ENCODE data around the gene SLC9A9.

SLC9A9 gene

GRCh38 chr3:143753456-143753855 lies 94.8 kb downstream of the SLC9A9 start:
- H3K36me3 ChIP-seq, result peaks cover 0 to 29% (median 0%) of the 10 kb centered on the region in 11 experiments; a peak in 3 of 22 replicates
- H3K4me3 ChIP-seq, result no peak overlapping the region
- H3K4me1 ChIP-seq, result peaks cover 0 to 17% (median 9%) of the 10 kb centered on the region in 10 experiments; a peak in 15 of 20 replicates
- TF ChIP-seq Cebpa-rat (IDR thresholded peaks at IDR 0.05), result no peak
- H4K20me1 ChIP-seq, result peaks cover 0 to 64% (median 0%) of the 10 kb centered on the region in 11 experiments; a peak in 5 of 22 replicates
- H3K9ac ChIP-seq, result no peak overlapping the region
- no peak overlapping the region for H3K4me2 ChIP-seq
- H3K27me3 ChIP-seq, result no peaks in the 10 kb centered on the region
- no peak overlapping the region for H3K27ac ChIP-seq
- H3K9me3 ChIP-seq (replicated peaks in 1 of 11), result no peaks in the 10 kb centered on the region

- Histone ChIP-seq H3K27me3 (no peaks in the 10 kb centered on the region), H4K20me1 (peaks cover 0 to 62% (median 0%) of the 10 kb centered on the region in 11 experiments; a peak in 5 of 22 replicates), H3K9me3 (replicated peaks in 1 of 11) (no peaks in the 10 kb centered on the region), H3K4me3 (no peak overlapping the region), H3K9ac (no peak overlapping the region), H3K4me1 (peaks cover 0 to 17% (median 9%) of the 10 kb centered on the region in 10 experiments; a peak in 15 of 20 replicates), H3K4me2 (no peak overlapping the region), H3K27ac (no peak overlapping the region), H3K36me3 (peaks cover 0 to 29% (median 0%) of the 10 kb centered on the region in 11 experiments; a peak in 3 of 22 replicates)
- no peak for TF ChIP-seq Cebpa-rat (IDR thresholded peaks at IDR 0.05)
Observed at GRCh38 chr3:143753006-143753405, 95.3 kb downstream of the SLC9A9 start.

GRCh38 chr3:143751643-143752178 lies 96.6 kb downstream of the SLC9A9 start:
- Histone ChIP-seq H3K27me3 (no peaks in the 10 kb centered on the region), H3K27ac (peak overlapping the region in 2 of 11 experiments; percentile 11 to 29; a peak in 2 of 22 replicates), H3K4me3 (no peak overlapping the region), H3K9ac (no peak overlapping the region), H3K36me3 (peaks cover 0 to 34% (median 0%) of the 10 kb centered on the region in 11 experiments; a peak in 3 of 22 replicates), H3K4me2 (peak overlapping the region; percentile 2 to 49 (median 23); a peak in 14 of 22 replicates), H4K20me1 (peaks cover 0 to 62% (median 0%) of the 10 kb centered on the region in 11 experiments; a peak in 5 of 22 replicates), H3K9me3 (replicated peaks in 1 of 11) (no peaks in the 10 kb centered on the region), H3K4me1 (peaks cover 0 to 17% (median 9%) of the 10 kb centered on the region in 10 experiments; a peak in 15 of 20 replicates)
- no peak for TF ChIP-seq Cebpa-rat (IDR thresholded peaks at IDR 0.05)

DNA sequence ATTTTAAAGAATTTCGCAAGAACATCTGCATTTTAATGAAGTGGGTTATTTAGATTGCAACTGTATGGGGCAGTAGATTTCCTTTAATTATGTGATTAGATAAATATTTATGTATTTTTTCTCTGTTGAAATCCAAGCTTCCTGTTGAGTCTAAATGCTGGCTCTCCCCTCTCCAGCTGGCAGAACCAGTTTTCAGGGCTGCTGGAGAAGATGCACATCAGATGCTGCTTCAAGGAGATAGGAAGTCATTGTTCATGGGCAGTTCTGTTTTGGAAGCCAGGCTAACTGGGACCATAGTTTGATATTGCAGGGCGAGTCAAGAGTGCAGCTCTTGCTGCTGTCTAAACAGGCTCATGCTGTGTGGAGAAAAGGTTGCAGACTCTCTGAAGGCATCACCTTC lies 97.4 kb downstream of the SLC9A9 start:
- Histone ChIP-seq H3K36me3 (peaks cover 0 to 33% (median 0%) of the 10 kb centered on the region in 11 experiments; a peak in 5 of 22 replicates), H3K9ac (no peak overlapping the region), H3K9me3 (replicated peaks in 1 of 11) (no peaks in the 10 kb centered on the region), H3K4me2 (peak overlapping the region in 2 of 11 experiments; percentile 39 to 41; a peak in 2 of 22 replicates), H3K4me3 (no peak overlapping the region), H4K20me1 (peaks cover 0 to 56% (median 0%) of the 10 kb centered on the region in 11 experiments; a peak in 5 of 22 replicates), H3K27me3 (no peaks in the 10 kb centered on the region), H3K27ac (no peak overlapping the region), H3K4me1 (peaks cover 0 to 17% (median 9%) of the 10 kb centered on the region in 10 experiments; a peak in 15 of 20 replicates)
- TF ChIP-seq Cebpa-rat (IDR thresholded peaks at IDR 0.05), result no peak

DNA sequence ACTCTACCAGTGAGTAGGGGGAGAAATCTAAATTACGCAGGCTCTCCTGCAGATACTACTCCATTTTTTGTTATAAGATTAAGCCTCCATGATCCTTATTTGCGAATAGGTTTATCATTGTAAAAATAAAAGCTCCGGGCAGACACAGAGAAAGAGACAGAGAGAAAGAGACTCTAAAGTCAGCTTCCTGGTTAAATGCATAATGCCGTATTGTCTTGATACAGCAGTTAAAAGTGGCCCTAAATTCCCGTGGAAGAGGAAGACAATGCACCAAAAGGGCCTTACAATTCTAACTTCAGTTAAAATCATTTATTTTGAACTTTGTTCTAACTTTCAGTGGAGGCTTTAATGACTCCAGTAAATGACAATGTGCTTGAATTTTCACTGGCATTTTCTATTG lies 98.3 kb downstream of the SLC9A9 start:
- Histone ChIP-seq H3K9me3 (replicated peaks in 1 of 11) (no peaks in the 10 kb centered on the region), H3K4me3 (no peak overlapping the region), H3K4me2 (no peak overlapping the region), H3K27me3 (no peaks in the 10 kb centered on the region), H4K20me1 (peaks cover 0 to 51% (median 0%) of the 10 kb centered on the region in 11 experiments; a peak in 5 of 22 replicates), H3K4me1 (peaks cover 0 to 17% (median 9%) of the 10 kb centered on the region in 10 experiments; a peak in 15 of 20 replicates), H3K9ac (no peak overlapping the region), H3K27ac (no peak overlapping the region), H3K36me3 (peaks cover 0 to 41% (median 0%) of the 10 kb centered on the region in 11 experiments; a peak in 5 of 22 replicates)
- TF ChIP-seq Cebpa-rat (IDR thresholded peaks at IDR 0.05), result no peak

GRCh38 chr3:143737065-143737464 lies 111.2 kb downstream of the SLC9A9 start:
- Histone ChIP-seq H3K9ac (no peak overlapping the region), H3K4me2 (no peak overlapping the region), H3K27ac (no peak overlapping the region), H3K4me1 (no peaks in the 10 kb centered on the region), H3K9me3 (replicated peaks in 1 of 11) (peaks cover 0 to 20% (median 5%) of the 10 kb centered on the region in 11 experiments; a peak in 11 of 22 replicates), H3K4me3 (no peak overlapping the region), H4K20me1 (peaks cover 0 to 29% (median 0%) of the 10 kb centered on the region in 11 experiments; a peak in 3 of 22 replicates), H3K36me3 (peaks cover 0 to 65% (median 0%) of the 10 kb centered on the region in 11 experiments; a peak in 5 of 22 replicates), H3K27me3 (no peaks in the 10 kb centered on the region)
- TF ChIP-seq Cebpa-rat (IDR thresholded peaks at IDR 0.05), result no peak

GRCh38 chr3:143736205-143736997 lies 111.9 kb downstream of the SLC9A9 start:
- Histone ChIP-seq H3K4me2 (no peak overlapping the region), H3K4me1 (no peaks in the 10 kb centered on the region), H3K27me3 (no peaks in the 10 kb centered on the region), H4K20me1 (peaks cover 0 to 29% (median 0%) of the 10 kb centered on the region in 11 experiments; a peak in 3 of 22 replicates), H3K9ac (no peak overlapping the region), H3K9me3 (replicated peaks in 1 of 11) (peaks cover 0 to 16% (median 5%) of the 10 kb centered on the region in 11 experiments; a peak in 11 of 22 replicates), H3K4me3 (no peak overlapping the region), H3K36me3 (peaks cover 0 to 64% (median 0%) of the 10 kb centered on the region in 11 experiments; a peak in 5 of 22 replicates), H3K27ac (no peak overlapping the region)
- TF ChIP-seq Cebpa-rat (IDR thresholded peaks at IDR 0.05), result no peak

- H3K4me3 ChIP-seq, result no peak overlapping the region
- H3K4me2 ChIP-seq, result no peak overlapping the region
- no peaks in the 10 kb centered on the region for H3K27me3 ChIP-seq
- TF ChIP-seq Cebpa-rat (IDR thresholded peaks at IDR 0.05), result no peak
- peaks cover 0 to 56% (median 0%) of the 10 kb centered on the region in 11 experiments; a peak in 5 of 22 replicates for H3K36me3 ChIP-seq
- no peak overlapping the region for H3K27ac ChIP-seq
- H3K9me3 ChIP-seq (replicated peaks in 1 of 11), result no peaks in the 10 kb centered on the region
- H3K4me1 ChIP-seq, result no peaks in the 10 kb centered on the region
- peaks cover 0 to 44% (median 0%) of the 10 kb centered on the region in 11 experiments; a peak in 4 of 22 replicates for H4K20me1 ChIP-seq
- no peak overlapping the region for H3K9ac ChIP-seq
Observed at GRCh38 chr3:143731776-143732175, 116.5 kb downstream of the SLC9A9 start.

DNA sequence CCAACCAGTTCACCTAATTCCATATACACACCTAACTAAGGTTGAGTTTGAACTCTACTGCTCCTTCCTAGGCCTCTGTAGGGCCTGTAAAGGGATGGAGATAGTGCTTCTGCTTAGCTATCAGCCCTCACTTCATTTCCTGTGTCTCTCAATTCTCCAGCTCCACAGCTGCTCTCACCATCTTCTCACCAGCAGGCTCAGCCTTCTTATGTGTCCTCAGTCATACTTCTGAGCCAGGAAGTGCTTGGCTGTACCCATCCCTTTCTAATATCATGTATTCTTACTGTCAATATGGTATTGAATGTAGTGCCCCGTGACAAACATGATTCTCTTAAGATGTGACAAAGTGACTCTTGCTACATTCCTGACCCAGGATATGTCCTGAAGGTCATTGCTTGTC lies 116.9 kb downstream of the SLC9A9 start:
- Histone ChIP-seq H3K27me3 (no peaks in the 10 kb centered on the region), H3K27ac (no peak overlapping the region), H3K9me3 (replicated peaks in 1 of 11) (no peaks in the 10 kb centered on the region), H3K4me3 (no peak overlapping the region), H3K4me1 (no peaks in the 10 kb centered on the region), H4K20me1 (peaks cover 0 to 46% (median 0%) of the 10 kb centered on the region in 11 experiments; a peak in 4 of 22 replicates), H3K36me3 (peaks cover 0 to 56% (median 0%) of the 10 kb centered on the region in 11 experiments; a peak in 5 of 22 replicates), H3K9ac (no peak overlapping the region), H3K4me2 (no peak overlapping the region)
- TF ChIP-seq Cebpa-rat (IDR thresholded peaks at IDR 0.05), result no peak

Data from BLaER1 treated with 17β-estradiol and CSF1 and Interleukin-3, amounts not matched to agents 10 nM and 100 nM (cell line).